HTR-8/SVneo (cell line): ENCODE measurements around the gene ITGA5.
A peak's percentile ranks its signal among the peaks of the same experiment; 100 is the strongest.

ENCODE experiments used
- DNase-seq: peaks from one replicate; pipeline ENCODE4 v3.0.0; 2011; ENCODE audit warnings: low spot score, mixed read lengths; ENCODE audit not compliant: insufficient read length
- FAIRE-seq: peaks from 2 replicates; lab custom pipeline; 2011; peaks lifted over from hg19 to GRCh38; lab: Jason Lieb, UNC

ITGA5 gene

DNA sequence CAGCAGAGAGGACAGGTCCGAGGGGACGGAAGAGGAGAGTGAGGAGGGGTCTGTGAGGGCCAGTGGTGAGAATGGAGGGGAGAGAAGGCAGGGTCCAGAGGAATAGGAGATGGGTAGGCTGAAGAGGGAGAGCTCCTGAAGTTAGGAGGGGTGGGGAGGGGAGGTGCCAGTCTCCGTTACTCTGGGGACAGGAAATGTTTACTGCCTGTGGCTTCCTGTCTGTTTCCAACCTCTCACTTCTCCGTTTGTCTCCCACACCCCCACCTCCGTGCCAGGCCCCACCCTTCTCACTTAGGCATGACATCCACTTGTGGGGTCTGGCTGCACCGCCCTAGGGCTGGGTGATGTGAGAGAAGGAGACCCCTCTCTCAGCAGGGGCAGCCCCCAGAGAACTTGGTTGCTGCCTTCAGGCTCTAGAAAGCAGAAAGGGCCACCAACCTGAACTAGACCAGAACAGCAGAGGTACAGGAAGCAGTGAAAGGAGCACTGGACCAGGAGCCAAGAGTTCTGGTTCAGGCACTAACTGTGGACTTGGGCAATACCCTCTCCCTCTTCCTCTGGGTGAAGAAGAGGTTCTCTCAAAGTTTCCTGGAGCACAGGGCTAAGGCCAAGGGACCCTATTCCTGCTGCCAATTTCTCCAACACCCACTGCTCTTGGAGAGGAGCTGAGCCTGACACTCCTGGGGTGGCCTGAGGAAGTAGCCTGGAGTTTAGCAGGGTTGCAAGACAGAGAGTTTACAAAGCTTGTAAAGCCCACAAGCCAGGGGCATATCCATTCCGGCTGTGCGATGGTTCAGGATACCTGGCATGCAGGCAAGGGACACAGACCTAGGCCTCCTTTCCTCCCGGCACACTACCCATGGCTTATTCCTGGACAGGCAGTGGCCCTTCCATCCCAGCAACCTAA lies 5.5 kb downstream of the ITGA5 start:
- peak; percentile 56 for DNase-seq
- no peak for FAIRE-seq

GRCh38 chr12:54412786-54413185 lies 6.3 kb downstream of the ITGA5 start:
- DNase-seq (no peak), FAIRE-seq (no peak)

DNA sequence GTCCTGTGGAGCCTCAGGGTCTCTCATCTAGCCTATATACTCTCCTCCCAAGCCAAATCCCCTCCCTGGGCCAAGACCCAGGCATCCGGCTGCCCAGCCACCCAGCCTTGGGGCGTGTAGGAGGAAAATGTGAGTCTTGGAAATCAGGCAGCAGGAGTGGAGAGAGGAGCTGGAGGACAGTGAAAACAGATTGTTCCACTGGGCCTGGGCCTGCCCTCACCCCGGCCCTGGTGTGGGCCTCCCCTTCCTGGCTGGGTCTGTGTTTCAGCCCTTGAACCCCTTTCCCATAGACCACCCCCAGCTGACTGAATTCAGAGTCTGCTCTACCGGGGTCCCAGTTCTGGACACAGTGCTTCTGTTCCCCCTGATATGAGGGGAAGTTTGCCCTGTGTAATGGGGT lies 6.7 kb downstream of the ITGA5 start:
- no peak for DNase-seq
- no peak for FAIRE-seq

DNA sequence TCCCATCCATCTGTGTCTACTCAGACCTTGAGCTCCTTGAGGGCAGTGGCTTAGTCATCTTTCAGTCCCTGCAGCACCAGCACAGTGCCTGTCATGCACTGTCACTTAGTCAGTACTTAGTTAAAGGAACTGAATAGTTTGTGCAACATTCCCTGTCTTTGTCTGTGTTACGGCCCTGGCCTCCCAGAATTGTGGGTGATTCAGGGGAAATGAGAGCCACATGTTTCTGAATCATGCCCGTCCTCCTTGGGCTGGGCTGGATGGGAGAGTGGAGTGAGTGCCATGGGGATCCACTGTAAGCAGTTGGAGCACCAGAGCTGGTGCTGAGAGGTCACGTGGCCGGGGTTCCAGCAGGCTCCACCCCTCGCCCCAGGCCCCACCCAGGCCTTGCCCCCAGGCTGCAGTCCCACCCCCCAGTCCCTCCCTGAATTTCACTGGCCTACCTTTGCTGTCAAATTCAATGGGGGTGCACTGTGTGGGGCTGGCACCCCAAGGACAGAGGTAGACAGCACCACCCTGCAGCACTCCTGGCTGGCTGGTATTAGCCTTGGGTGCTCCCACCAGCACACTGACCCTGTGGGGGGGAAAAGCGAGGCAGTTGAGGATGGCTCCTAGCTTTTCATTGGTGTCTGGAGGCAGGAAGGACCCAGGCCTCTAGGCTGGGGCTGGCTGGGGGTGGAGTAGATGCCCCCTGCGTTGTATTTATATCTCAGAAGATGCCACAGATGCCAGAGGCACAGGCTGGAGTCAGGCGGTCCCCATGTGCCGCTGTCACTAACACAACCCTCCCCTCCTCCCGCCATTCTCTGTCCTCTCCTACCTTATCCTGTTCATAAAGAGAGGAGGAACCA lies 7.5 kb downstream of the ITGA5 start:
- no peak for FAIRE-seq
- DNase-seq, result peak; percentile 47

- no peak for DNase-seq
- no peak for FAIRE-seq
Observed at GRCh38 chr12:54409267-54409666, 9.8 kb downstream of the ITGA5 start.

DNA sequence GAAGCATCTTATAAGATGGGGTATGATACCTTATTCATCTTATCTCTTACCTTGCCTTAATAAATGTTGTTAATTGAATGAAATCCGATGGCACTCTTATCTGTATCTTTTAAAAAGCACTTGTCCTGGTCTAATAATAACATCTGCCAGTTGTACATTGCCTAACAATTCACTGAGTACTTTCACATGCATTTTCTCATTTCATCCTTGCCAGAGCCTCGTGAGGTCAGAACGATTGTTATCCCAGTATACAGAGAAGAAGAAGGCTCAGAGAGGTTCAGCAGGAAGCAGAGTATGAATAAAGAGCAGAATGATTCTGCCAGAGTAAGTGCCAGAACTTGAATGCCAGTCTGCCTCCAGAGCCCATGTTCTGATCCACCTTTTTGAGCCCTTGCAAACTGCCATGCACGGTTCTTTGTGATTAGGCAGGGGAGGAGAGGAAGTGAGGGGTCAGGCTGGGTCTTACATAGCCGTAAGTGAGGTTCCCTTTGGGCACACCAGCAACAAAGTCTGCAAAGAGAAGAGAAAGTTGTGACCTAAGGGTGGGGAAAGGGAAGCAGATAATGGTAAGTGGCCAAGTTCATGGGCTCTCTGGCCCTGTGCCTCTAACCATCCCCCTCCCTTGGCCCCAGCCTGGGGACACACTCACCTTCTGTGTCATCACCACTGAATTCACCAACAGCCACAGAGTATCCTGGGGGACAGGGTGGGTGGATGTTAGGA lies 11.7 kb downstream of the ITGA5 start:
- DNase-seq (no peak), FAIRE-seq (no peak)

- FAIRE-seq, result no peak
- DNase-seq, result no peak
Observed at GRCh38 chr12:54405573-54405972, 13.5 kb downstream of the ITGA5 start.

DNA sequence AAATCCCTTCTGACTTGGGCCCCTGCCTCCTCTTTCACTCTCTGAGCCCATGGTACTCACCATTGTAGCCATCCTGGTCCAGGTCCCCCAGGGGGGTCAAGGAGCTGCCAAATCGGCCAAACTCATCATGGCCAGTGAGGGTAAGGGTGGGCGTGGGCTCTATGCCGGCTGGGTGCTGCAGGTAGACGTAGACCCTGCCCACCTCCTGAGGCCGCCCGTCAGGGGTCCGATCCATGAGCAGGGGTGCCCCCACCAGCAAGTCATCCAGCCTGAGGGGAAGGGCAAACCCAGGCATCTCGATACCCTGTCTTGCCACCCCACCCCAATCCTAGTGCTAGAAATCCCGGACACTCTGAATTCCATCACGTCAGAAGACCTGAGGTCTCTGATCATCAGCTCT lies 14.0 kb downstream of the ITGA5 start:
- DNase-seq, result no peak
- no peak for FAIRE-seq

GRCh38 chr12:54404061-54405004 lies 14.7 kb downstream of the ITGA5 start:
- FAIRE-seq (no peak), DNase-seq (peak; percentile 53)

DNA sequence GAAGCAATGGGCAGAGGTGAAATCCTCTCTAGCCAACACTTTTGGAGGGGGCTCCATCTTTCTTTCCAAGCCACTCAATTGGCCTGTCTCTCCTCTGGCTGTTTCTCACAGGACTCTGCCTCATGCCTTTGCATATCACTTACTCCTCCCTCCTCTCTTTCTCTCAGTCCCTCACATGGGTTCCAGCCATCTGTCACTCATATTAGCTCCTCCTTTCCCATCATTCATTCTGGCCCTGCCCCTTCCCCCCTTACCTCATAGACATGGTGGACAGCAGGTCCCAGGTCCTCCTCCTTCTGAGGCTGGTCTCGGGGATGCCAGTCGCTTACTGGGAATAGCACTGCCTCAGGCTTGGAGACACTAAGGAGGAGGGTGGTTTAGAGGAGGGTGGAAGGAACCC lies 17.9 kb downstream of the ITGA5 start:
- DNase-seq, result no peak
- no peak for FAIRE-seq

GRCh38 chr12:54398995-54399793 lies 19.9 kb downstream of the ITGA5 start:
- DNase-seq (peak; percentile 91), FAIRE-seq (peak; percentile 64)

- FAIRE-seq, result no peak
- DNase-seq, result no peak
Observed at GRCh38 chr12:54398218-54398617, 20.8 kb downstream of the ITGA5 start.

DNA sequence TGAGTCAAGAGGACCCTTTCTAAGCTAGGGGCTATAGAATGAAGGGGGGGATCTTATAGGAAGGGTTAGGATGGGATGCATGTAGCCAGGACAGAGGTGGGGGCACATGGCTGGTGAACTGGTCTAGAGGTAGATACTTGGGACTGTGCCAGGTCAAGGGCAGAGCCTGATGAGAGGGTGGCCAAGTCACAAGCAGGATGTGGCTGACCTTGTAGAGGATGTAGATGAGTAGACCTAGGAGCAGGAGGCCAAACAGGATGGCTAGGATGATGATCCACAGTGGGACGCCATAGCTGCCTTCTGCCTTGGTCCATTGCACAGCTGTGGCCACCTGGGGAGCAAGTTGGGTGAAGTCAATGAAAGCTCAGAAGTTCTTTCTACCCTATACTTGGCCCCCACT lies 21.9 kb downstream of the ITGA5 start:
- no peak for FAIRE-seq

DNA sequence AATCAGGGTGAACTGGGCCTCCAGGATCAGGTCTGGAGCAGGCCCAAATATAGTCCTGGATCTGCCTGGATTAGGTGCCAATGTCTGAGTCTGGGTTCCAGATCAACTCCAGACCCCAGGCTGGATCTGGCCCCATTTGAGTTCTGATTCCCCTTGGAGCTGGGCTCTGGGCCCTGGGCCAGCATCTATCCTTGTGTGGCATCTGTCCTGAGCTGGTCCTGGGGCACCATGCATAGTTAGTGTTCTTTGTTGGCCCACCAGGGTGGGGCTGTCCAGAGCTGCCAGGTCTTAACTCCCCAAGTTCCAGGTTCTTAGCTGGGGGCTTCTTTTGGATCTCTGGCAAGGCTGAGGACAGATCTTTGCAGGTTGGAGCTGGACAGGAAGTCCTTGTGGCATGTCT lies 23.5 kb downstream of the ITGA5 start:
- DNase-seq (no peak), FAIRE-seq (no peak)

More for the DNA sequence above, 21.9 kb downstream of the ITGA5 start:
- DNase-seq, result no peak

- FAIRE-seq (no peak), DNase-seq (no peak)
Observed at GRCh38 chr12:54394986-54395385, 24.1 kb downstream of the ITGA5 start.

DNA sequence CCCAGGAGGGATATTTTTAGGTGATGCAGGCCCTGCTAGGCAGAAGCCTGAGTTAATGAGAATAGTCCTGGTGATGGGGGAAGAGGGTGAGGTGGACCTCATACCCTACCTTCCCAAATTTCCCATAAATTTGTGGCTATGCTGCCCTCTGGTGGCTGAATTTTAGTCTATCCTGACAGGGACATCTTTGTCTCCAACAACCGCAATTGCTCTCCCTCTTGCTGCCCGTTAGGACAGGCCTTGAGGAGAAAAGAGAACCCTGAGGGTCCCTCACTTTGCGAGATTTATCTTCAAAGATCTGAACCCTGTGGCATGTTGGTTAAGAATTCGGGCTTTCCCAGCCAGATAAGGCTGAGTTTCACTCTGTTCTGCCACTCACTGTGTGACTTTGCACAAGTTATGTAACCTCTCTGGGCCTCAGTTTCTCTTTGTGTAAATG lies 24.8 kb downstream of the ITGA5 start:
- no peak for FAIRE-seq
- DNase-seq, result peak; percentile 47

GRCh38 chr12:54393743-54394142 lies 25.3 kb downstream of the ITGA5 start:
- no peak for FAIRE-seq
- no peak for DNase-seq

- FAIRE-seq, result no peak
- no peak for DNase-seq
Observed at GRCh38 chr12:54393207-54393609, 25.9 kb downstream of the ITGA5 start.
